IMR-90 (cell line): Measurements from ENCODE around the gene RASGRF1. TPM values are rescaled to one million over a fixed set of nuclear protein-coding genes. Genes with fewer than 3 reads are reported as not detected.

Experiments
- ATAC-seq: fragments of 200-7000 bp; cut with Tn5 transposase; 2 replicates; pipeline ENCODE4 v1.9.1; 2020; ENCODE audit warnings: low read depth, mild to moderate bottlenecking, moderate library complexity
- BruUV-seq: library from RNA; stranded (reverse); fragments of 400-500 nt; replicated peaks from 2 replicates; lab custom pipeline; 2021; lab: Mats Ljungman, UMichigan
- CTCF ChIA-PET: fragments of 300-600 bp; formaldehyde crosslinking; extraction: SDS; loops from one replicate; lab custom pipeline; 2021; ENCODE audit warnings: antibody characterized with exemption; lab: Yijun Ruan, JAX
- POLR2A ChIA-PET: fragments of 300-600 bp; sonication (Branson Sonifier 250); formaldehyde crosslinking; loops from one replicate; lab custom pipeline; 2022; ENCODE audit warnings: antibody characterized with exemption; ENCODE audit not compliant: unreplicated experiment; lab: Charles Lee
- DNase-seq: peaks from one replicate; pipeline ENCODE4 v3.0.0; 2013
- H2AFZ ChIP-seq: replicated peaks from 2 replicates; pipeline ENCODE3; 2013; ENCODE audit warnings: low read length, mild to moderate bottlenecking; ENCODE audit not compliant: poor library complexity
- H2AK5ac ChIP-seq: 2 replicates; pipeline ENCODE4 v1.6.1; 2013; ENCODE audit warnings: low read depth, low read length, inconsistent platforms
- H2AK9ac ChIP-seq: replicated peaks from 2 replicates; pipeline ENCODE3; 2013; ENCODE audit warnings: mild to moderate bottlenecking, low read depth, low read length, moderate library complexity; ENCODE audit not compliant: poor library complexity
- H2BK120ac ChIP-seq: 2 replicates; pipeline ENCODE4 v1.6.1; 2013; ENCODE audit warnings: low read depth, low read length, inconsistent platforms
- H2BK15ac ChIP-seq: 3 replicates; pipeline ENCODE4 v1.6.1; 2013; ENCODE audit warnings: low read depth, low read length, inconsistent platforms
- H2BK20ac ChIP-seq: 2 replicates; pipeline ENCODE4 v1.6.1; 2013; ENCODE audit warnings: low read depth, mild to moderate bottlenecking, inconsistent platforms, low read length, moderate library complexity
- H2BK5ac ChIP-seq: 2 replicates; pipeline ENCODE4 v1.6.1; 2013; ENCODE audit warnings: mild to moderate bottlenecking, low read depth, low read length, inconsistent platforms; ENCODE audit not compliant: poor library complexity, severe bottlenecking
- H3K14ac ChIP-seq: replicated peaks from 2 replicates; pipeline ENCODE4 v1.6.1; 2013; ENCODE audit warnings: low read depth, low read length, inconsistent platforms
- H3K18ac ChIP-seq: 2 replicates; pipeline ENCODE4 v1.6.1; 2013; ENCODE audit warnings: low read depth, low read length, control low read depth
- H3K23ac ChIP-seq: 2 replicates; pipeline ENCODE4 v1.6.1; 2013; ENCODE audit warnings: low read depth, low read length, inconsistent platforms
- H3K27ac ChIP-seq: 2 replicates; pipeline ENCODE4 v1.5.1; 2013; ENCODE audit warnings: mild to moderate bottlenecking, control low read depth, low read length; ENCODE audit not compliant: insufficient read depth
- H3K27me3 ChIP-seq: 2 replicates; pipeline ENCODE4 v1.6.1; 2013; ENCODE audit warnings: low read length; ENCODE audit not compliant: control insufficient read depth, insufficient read depth
- H3K36me3 ChIP-seq: 2 replicates; pipeline ENCODE4 v1.6.1; 2013; ENCODE audit warnings: low read length, mixed read lengths; ENCODE audit not compliant: control insufficient read depth, insufficient read depth
- H3K4ac ChIP-seq: 2 replicates; pipeline ENCODE4 v1.6.1; 2013; ENCODE audit warnings: low read depth, low read length, inconsistent platforms
- H3K4me1 ChIP-seq: 2 replicates; pipeline ENCODE4 v1.6.1; 2013; ENCODE audit warnings: low read length, mixed read lengths; ENCODE audit not compliant: control insufficient read depth, insufficient read depth
- H3K4me2 ChIP-seq: 2 replicates; pipeline ENCODE4 v1.6.1; 2013; ENCODE audit warnings: low read depth, mild to moderate bottlenecking, control low read depth, low read length, moderate library complexity
- H3K4me3 ChIP-seq: 2 replicates; pipeline ENCODE4 v1.5.1; 2013; ENCODE audit warnings: low read depth, mild to moderate bottlenecking, control low read depth, low read length, moderate library complexity; ENCODE audit not compliant: insufficient read depth
- H3K56ac ChIP-seq: 2 replicates; pipeline ENCODE4 v1.6.1; 2013; ENCODE audit warnings: low read length, inconsistent platforms; ENCODE audit not compliant: insufficient read depth; ENCODE audit errors: extremely low read depth
- H3K79me1 ChIP-seq, 2 experiments: 2 replicates each; pipeline ENCODE4 v1.6.1; 2013; ENCODE audit warnings: low read length in 2 of 2, inconsistent platforms in 1 of 2, low read depth in 1 of 2
- H3K9ac ChIP-seq: 2 replicates; pipeline ENCODE4 v1.6.1; 2013; ENCODE audit warnings: low read depth, low read length, control low read depth
- H3K9me1 ChIP-seq: 2 replicates; pipeline ENCODE4 v1.6.1; 2013; ENCODE audit warnings: low read length, inconsistent platforms; ENCODE audit not compliant: insufficient read depth
- H3K9me3 ChIP-seq: 2 replicates; pipeline ENCODE4 v1.6.1; 2013; ENCODE audit warnings: low read length; ENCODE audit not compliant: control insufficient read depth, insufficient read depth
- H4K20me1 ChIP-seq: 2 replicates; pipeline ENCODE4 v1.6.1; 2013; ENCODE audit warnings: low read length, inconsistent platforms; ENCODE audit not compliant: insufficient read depth
- H4K5ac ChIP-seq: 2 replicates; pipeline ENCODE4 v1.6.1; 2013; ENCODE audit warnings: mild to moderate bottlenecking, low read depth, low read length, control low read depth
- H4K8ac ChIP-seq, 2 experiments: 2 replicates each; pipeline ENCODE4 v1.6.1; 2013; ENCODE audit warnings: low read depth in 2 of 2, low read length in 2 of 2, control low read depth in 1 of 2, inconsistent platforms in 1 of 2
- H4K91ac ChIP-seq: 2 replicates; pipeline ENCODE4 v1.6.1; 2013; ENCODE audit warnings: low read depth, low read length, inconsistent platforms; ENCODE audit not compliant: insufficient read depth
- BHLHE40 ChIP-seq: fragments of 150-350 bp; IDR thresholded peaks from 2 replicates; pipeline ENCODE4 v1.6.1; 2016; ENCODE audit warnings: mild to moderate bottlenecking, low read depth, low read length
- CEBPB ChIP-seq: IDR thresholded peaks from 2 replicates; pipeline ENCODE4 v1.6.1; 2012; ENCODE audit warnings: low read depth, low read length, improper control_type of control experiment
- CHD1 ChIP-seq: IDR thresholded peaks from 2 replicates; pipeline ENCODE4 v1.6.1; 2012; ENCODE audit warnings: low read depth, low read length, improper control_type of control experiment
- FOS ChIP-seq: fragments of 150-350 bp; IDR thresholded peaks from 2 replicates; pipeline ENCODE4 v1.6.1; 2016; ENCODE audit warnings: low read depth, low read length
- MAFK ChIP-seq: IDR thresholded peaks from 2 replicates; pipeline ENCODE4 v1.6.1; 2012; ENCODE audit warnings: low read depth, low read length, improper control_type of control experiment
- MXI1 ChIP-seq: IDR thresholded peaks from 2 replicates; pipeline ENCODE4 v1.6.1; 2012; ENCODE audit warnings: low read depth, mild to moderate bottlenecking, low read length, moderate library complexity, borderline replicate concordance
- NFE2L2 ChIP-seq: fragments of 150-350 bp; IDR thresholded peaks from 2 replicates; pipeline ENCODE4 v1.6.1; 2016; ENCODE audit warnings: low read depth, mild to moderate bottlenecking, low read length
- RAD21 ChIP-seq: IDR thresholded peaks from 2 replicates; pipeline ENCODE4 v1.6.1; 2012; ENCODE audit warnings: low read length, improper control_type of control experiment
- RCOR1 ChIP-seq: IDR thresholded peaks from 2 replicates; pipeline ENCODE4 v1.6.1; 2012; ENCODE audit warnings: mild to moderate bottlenecking, low read length, improper control_type of control experiment; ENCODE audit not compliant: insufficient replicate concordance
- RFX5 ChIP-seq: IDR thresholded peaks from 2 replicates; pipeline ENCODE4 v1.8.0; 2012; ENCODE audit warnings: low read depth, mild to moderate bottlenecking, low read length, moderate library complexity
- SMC3 ChIP-seq: fragments of 150-350 bp; IDR thresholded peaks from 2 replicates; pipeline ENCODE4 v1.6.1; 2016; ENCODE audit warnings: low read depth, mild to moderate bottlenecking, antibody characterized with exemption, low read length, moderate library complexity
- WGBS, 2 experiments: methylation state at CpG; one replicate each; pipeline versions ENCODE4 v1.1.5 to v1.1.7; 2013; ENCODE audit warnings: missing lambda C conversion rate in 2 of 2; ENCODE audit not compliant: insufficient read length in 1 of 2; ENCODE audit errors: extremely low coverage in 2 of 2; 5-methylcytosine and 5-hydroxymethylcytosine counted together
- dilution Hi-C: fragments of 300-500 bp; cut with HindIII; formaldehyde crosslinking; loops from one replicate; pipeline ENCODE4 v1.14.3; 2018; ENCODE audit warnings: low sequenced_read_pairs; ENCODE audit not compliant: unreplicated experiment
- in situ Hi-C: fragments of 300-500 bp; cut with MboI; formaldehyde crosslinking; loops from 3 replicates; pipeline ENCODE4 v1.14.3; 2019; ENCODE audit warnings: low sequenced_read_pairs, inconsistent platforms, mixed read lengths
- intact Hi-C: fragments of 100-400 bp; cut with micrococcal nuclease; formaldehyde crosslinking; loops from 2 replicates; pipeline ENCODE4 v1.10.0; 2022
- polyA plus RNA-seq, 3 experiments: library from polyadenylated mRNA; depleted of rRNA; stranded (reverse); fragments of >200 nt; gene quantifications; 2 replicates each; pipeline ENCODE4 v1.2.3, GENCODE V29; 2012; ENCODE audit warnings: low replicate concordance in 1 of 3
- total RNA-seq: library from RNA; depleted of rRNA; stranded (reverse); fragments of >200 nt; gene quantifications from 2 replicates; pipeline ENCODE4 v1.2.3, GENCODE V29; 2012
- TF ChIP-seq, protein P1 (sequence below): fragments of 150-350 bp; IDR thresholded peaks from 2 replicates; pipeline ENCODE4 v1.6.1; 2016; ENCODE audit warnings: low read depth, mild to moderate bottlenecking, low read length, moderate library complexity, borderline replicate concordance
- TF ChIP-seq, protein P2 (sequence below): fragments of 150-350 bp; IDR thresholded peaks from 2 replicates; pipeline ENCODE4 v1.6.1; 2017; ENCODE audit warnings: mild to moderate bottlenecking, antibody characterized with exemption, low read length, low read depth

Gene RASGRF1
- total and polyA plus RNA-seq, 2 of the 4 experiments (the other 2 are of a cell fraction), result under 0.01 to 0.15 TPM

DNA sequence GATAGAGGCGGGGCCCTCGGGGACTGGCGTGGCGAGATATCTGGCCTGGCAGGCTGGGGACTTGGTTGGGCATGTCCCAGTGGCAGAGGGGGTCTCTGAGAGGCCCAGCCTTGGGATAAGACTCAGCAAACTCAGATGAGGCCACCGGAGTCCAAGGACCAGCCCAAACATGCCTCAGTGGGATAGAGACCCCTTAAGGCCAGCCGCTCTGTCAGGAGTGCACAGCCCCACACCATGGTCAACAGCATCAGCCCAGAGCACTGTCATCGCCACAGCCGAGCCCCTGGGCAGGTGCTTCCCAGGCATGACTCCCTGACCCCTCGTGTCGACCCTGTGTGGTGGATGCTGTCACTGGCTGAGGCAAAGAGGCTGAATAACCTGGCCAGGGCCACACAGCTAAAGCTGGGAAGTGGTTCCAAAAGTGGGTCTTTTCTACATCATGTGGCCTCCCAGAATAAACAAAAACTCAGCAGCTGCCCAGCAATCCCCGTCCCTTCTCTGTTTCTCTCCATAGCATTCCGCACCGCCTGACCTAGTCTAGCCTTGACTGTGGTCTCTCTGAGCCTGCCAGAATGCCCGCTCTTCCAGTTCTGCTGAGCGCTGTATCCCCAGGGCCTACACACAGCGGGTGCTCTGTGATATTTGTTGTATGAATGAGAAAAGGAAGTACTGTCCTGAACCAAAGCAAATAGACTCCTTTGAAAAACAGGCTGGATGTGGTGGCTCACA lies 160.9 kb downstream of the RASGRF1 start (continued):
- TF ChIP-seq NFE2L2, result no peak

DNA sequence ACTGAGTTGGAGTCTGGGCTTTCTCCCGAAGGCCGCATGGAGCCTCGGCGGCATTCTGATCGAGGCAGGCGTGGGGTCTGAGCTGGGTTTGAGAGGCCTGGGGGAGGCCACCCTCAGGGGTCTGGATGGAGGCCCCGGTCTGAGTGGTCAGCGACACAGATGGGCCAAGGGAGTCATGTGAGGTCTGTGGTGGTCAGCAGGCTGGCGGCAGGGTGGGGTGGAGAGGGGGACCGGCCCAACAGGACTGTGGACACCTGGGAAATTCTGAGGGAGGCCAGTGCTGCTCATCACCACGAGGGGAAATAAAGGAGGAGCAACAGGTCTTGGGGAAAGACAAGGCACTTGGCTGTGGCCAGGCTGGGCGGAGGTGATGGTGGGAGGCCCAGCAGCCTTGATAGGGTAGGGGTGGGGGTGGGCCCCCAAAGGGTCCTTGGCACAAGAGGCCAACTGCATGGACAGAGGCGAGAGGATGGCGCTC lies 161.9 kb downstream of the RASGRF1 start:
- no peak overlapping the region for H3K9ac ChIP-seq
- H2AFZ ChIP-seq, result no peak overlapping the region
- no peak overlapping the region for H4K8ac ChIP-seq
- peaks cover 18% of the 10 kb centered on the region for H3K36me3 ChIP-seq
- no peak overlapping the region for H3K18ac ChIP-seq
- H2BK15ac ChIP-seq, result no peak overlapping the region
- H4K20me1 ChIP-seq, result peaks cover 19% of the 10 kb centered on the region; the same call in 1 of the 2 replicates
- no peak overlapping the region for H2BK5ac ChIP-seq
- H3K14ac ChIP-seq, result no peak overlapping the region
- in situ Hi-C loops (no loop called here), dilution Hi-C loops (no loop called here), intact Hi-C loops (no loop called here)
- DNase-seq, result no peak
- no peak overlapping the region for H3K4me2 ChIP-seq
- no peak for ATAC-seq
- H3K23ac ChIP-seq, result no peak overlapping the region
- 92% methylated on average over 9 of the region's 14 CpGs; no CpG with 5 or more reads in 1 of the 2 experiments for WGBS, 2 experiments
- no peak overlapping the region for H3K4me3 ChIP-seq
- H2AK5ac ChIP-seq, result no peak overlapping the region
- 0 out of 2 replicates have a peak, but pooled peaks cover 5% of the 10 kb centered on the region for H3K27me3 ChIP-seq
- H3K4me1 ChIP-seq, result peaks cover 8% of the 10 kb centered on the region
- POLR2A ChIA-PET, result no interaction called here
- H2AK9ac ChIP-seq, result peak overlapping the region; percentile 82
- H4K91ac ChIP-seq, result no peak overlapping the region
- H2BK20ac ChIP-seq, result no peak overlapping the region
- H3K9me1 ChIP-seq, result peaks cover 35% of the 10 kb centered on the region
- H3K4ac ChIP-seq, result no peak overlapping the region
- H3K56ac ChIP-seq, result no peak overlapping the region
- H3K9me3 ChIP-seq, result no peaks in the 10 kb centered on the region
- CTCF ChIA-PET, result no interaction called here
- no peaks in the 10 kb centered on the region; a peak in 1 of 4 replicates for H3K79me1 ChIP-seq
- BruUV-seq, result no TSS peak
- H2BK120ac ChIP-seq, result no peak overlapping the region
- H3K27ac ChIP-seq, result no peak overlapping the region
- H4K5ac ChIP-seq, result no peak overlapping the region
- no peak for TF ChIP-seq FOS
- TF ChIP-seq SMC3, result no peak
- TF ChIP-seq MXI1, result no peak
- TF ChIP-seq MAFK, result no peak
- no peak for TF ChIP-seq RAD21
- TF ChIP-seq RCOR1, result no peak
- TF ChIP-seq, protein P1, sequence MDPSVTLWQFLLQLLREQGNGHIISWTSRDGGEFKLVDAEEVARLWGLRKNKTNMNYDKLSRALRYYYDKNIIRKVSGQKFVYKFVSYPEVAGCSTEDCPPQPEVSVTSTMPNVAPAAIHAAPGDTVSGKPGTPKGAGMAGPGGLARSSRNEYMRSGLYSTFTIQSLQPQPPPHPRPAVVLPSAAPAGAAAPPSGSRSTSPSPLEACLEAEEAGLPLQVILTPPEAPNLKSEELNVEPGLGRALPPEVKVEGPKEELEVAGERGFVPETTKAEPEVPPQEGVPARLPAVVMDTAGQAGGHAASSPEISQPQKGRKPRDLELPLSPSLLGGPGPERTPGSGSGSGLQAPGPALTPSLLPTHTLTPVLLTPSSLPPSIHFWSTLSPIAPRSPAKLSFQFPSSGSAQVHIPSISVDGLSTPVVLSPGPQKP, result no peak
- TF ChIP-seq, protein P2, sequence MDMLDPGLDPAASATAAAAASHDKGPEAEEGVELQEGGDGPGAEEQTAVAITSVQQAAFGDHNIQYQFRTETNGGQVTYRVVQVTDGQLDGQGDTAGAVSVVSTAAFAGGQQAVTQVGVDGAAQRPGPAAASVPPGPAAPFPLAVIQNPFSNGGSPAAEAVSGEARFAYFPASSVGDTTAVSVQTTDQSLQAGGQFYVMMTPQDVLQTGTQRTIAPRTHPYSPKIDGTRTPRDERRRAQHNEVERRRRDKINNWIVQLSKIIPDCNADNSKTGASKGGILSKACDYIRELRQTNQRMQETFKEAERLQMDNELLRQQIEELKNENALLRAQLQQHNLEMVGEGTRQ, result no peak
- no peak for TF ChIP-seq CHD1
- no peak for TF ChIP-seq RFX5
- no peak for TF ChIP-seq BHLHE40
- TF ChIP-seq CEBPB, result no peak
